HepG2 (cell line): Measurements from ENCODE around the gene TXLNA. TPM values are rescaled to one million over a fixed set of nuclear protein-coding genes. Genes with fewer than 3 reads are reported as not detected.

Experiments used
- ATAC-seq: fragments of 200-7000 bp; cut with Tn5 transposase; 3 replicates; pipeline ENCODE4 v1.9.1; 2020; ENCODE audit warnings: mild to moderate bottlenecking, moderate library complexity
- BruUV-seq: library from RNA; stranded (reverse); fragments of 400-500 nt; replicated peaks from 2 replicates; lab custom pipeline; 2021; lab: Mats Ljungman, UMichigan
- CTCF ChIA-PET: fragments of 300-600 bp; formaldehyde crosslinking; extraction: SDS; loops from one replicate; lab custom pipeline; 2021; ENCODE audit warnings: low total read pairs, inconsistent platforms, low intra/inter-chr PET ratio; lab: Yijun Ruan, JAX
- POLR2A ChIA-PET: fragments of 350-600 bp; sonication (Branson Sonifier 250); formaldehyde crosslinking; loops from one replicate; lab custom pipeline; 2020; ENCODE audit warnings: antibody characterized with exemption, inconsistent platforms; lab: Yijun Ruan, JAX
- DNase-seq: peaks from one replicate; pipeline ENCODE4 v3.0.0-alpha.2; 2015; ENCODE audit warnings: low spot score
- FAIRE-seq: peaks from 3 replicates; lab custom pipeline; 2011; peaks lifted over from hg19 to GRCh38; lab: Jason Lieb, UNC
- H2AFZ ChIP-seq: one replicate; pipeline ENCODE4 v1.6.1; 2011; ENCODE audit warnings: low read length, inconsistent platforms
- H3K27ac ChIP-seq: fragments of 300-600 bp; 3 replicates; pipeline ENCODE4 v1.8.0; 2011; ENCODE audit warnings: mixed run types, mild to moderate bottlenecking, mixed read lengths, low read length, inconsistent platforms; ENCODE audit not compliant: insufficient read depth; ENCODE audit errors: extremely low read length
- H3K27me3 ChIP-seq, 2 experiments: fragments of 200-600 bp in 1 of 2; 2 replicates in 1 of 2; 3 replicates in 1 of 2; pipeline versions ENCODE4 v1.6.0 to v1.8.0; 2011; ENCODE audit warnings: low read length in 2 of 2, mild to moderate bottlenecking in 2 of 2, moderate library complexity in 2 of 2, inconsistent platforms in 1 of 2; ENCODE audit not compliant: insufficient read depth in 2 of 2, control insufficient read depth in 1 of 2
- H3K36me3 ChIP-seq, 2 experiments: fragments of 200-600 bp in 1 of 2; replicated peaks in 1 of 2; 2 replicates in 1 of 2; 3 replicates in 1 of 2; pipeline versions ENCODE4 v1.5.1 to v1.8.0; 2011; ENCODE audit warnings: low read length in 2 of 2, inconsistent platforms in 1 of 2; ENCODE audit not compliant: insufficient read depth in 2 of 2, control insufficient read depth in 1 of 2
- H3K4me1 ChIP-seq: 2 replicates; pipeline ENCODE4 v1.5.1; 2012; ENCODE audit warnings: low read length, inconsistent platforms; ENCODE audit not compliant: insufficient read depth
- H3K4me2 ChIP-seq: 2 replicates; pipeline ENCODE4 v1.6.0; 2011; ENCODE audit warnings: low read depth, low read length, inconsistent platforms
- H3K4me3 ChIP-seq, 3 experiments: fragments of 200-600 bp in 1 of 3; sonication (generic), shearing (Covaris generic) in 1 of 3; replicated peaks in 1 of 3; 2 replicates each; pipeline ENCODE4 v1.5.1; 2011 to 2016; ENCODE audit warnings: low read length in 3 of 3, inconsistent platforms in 2 of 3, low read depth in 2 of 3, mild to moderate bottlenecking in 2 of 3, control low read depth in 1 of 3, mixed read lengths in 1 of 3; ENCODE audit not compliant: insufficient read depth in 1 of 3
- H3K79me2 ChIP-seq: one replicate; pipeline ENCODE4 v1.6.1; 2011; ENCODE audit warnings: low read length, inconsistent platforms; ENCODE audit not compliant: insufficient read depth
- H3K9ac ChIP-seq: 2 replicates; pipeline ENCODE4 v1.6.0; 2011; ENCODE audit warnings: mild to moderate bottlenecking, low read depth, low read length, inconsistent platforms; ENCODE audit not compliant: insufficient read depth
- H3K9me3 ChIP-seq: 2 replicates; pipeline ENCODE4 v1.5.1; 2012; ENCODE audit warnings: mild to moderate bottlenecking, low read length
- H4K20me1 ChIP-seq: 2 replicates; pipeline ENCODE4 v1.6.0; 2011; ENCODE audit warnings: inconsistent platforms, mild to moderate bottlenecking, low read length, moderate library complexity; ENCODE audit not compliant: insufficient read depth
- POLR2A ChIP-seq, 2 experiments: IDR thresholded peaks; 2 replicates each; pipeline ENCODE4 v1.6.1; 2011; ENCODE audit warnings: low read depth in 2 of 2, low read length in 2 of 2, mild to moderate bottlenecking in 1 of 2, moderate library complexity in 1 of 2; ENCODE audit not compliant: insufficient read depth in 1 of 2
- ZC3H13 ChIP-seq: sonication (generic); formaldehyde crosslinking; IDR thresholded peaks from 2 replicates; pipeline ENCODE4 v1.8.1; 2023; ENCODE audit warnings: mild to moderate bottlenecking, missing genetic modification reagents, moderate library complexity
- WGBS: methylation state at CpG from one replicate; pipeline ENCODE4 v1.1.6; 2017; ENCODE audit warnings: low lambda C conversion rate; 5-methylcytosine and 5-hydroxymethylcytosine counted together
- in situ Hi-C: cut with HindIII; loops from 2 replicates; pipeline ENCODE4 v1.10.0; 2017; ENCODE audit warnings: low pct_unique_long_range_greater_than_20kb; ENCODE audit not compliant: extremely low pct_ligation_motif_present
- intact Hi-C: fragments of 100-400 bp; cut with micrococcal nuclease; formaldehyde crosslinking; loops from one replicate; pipeline ENCODE4 v1.10.0; 2022; ENCODE audit not compliant: unreplicated experiment
- polyA plus RNA-seq, 8 experiments: library from polyadenylated mRNA; depleted of rRNA in 3 of 8; stranded (reverse) in 7 of 8; unstranded in 1 of 8; fragments of >200 nt; fragmentation: Illumina TruSeq in 4 of 8; extraction: Trizol in 4 of 8; gene quantifications; 2 replicates each; pipeline versions ENCODE4 v1.2.1 to v1.2.3, GENCODE V29; 2011 to 2016; ENCODE audit warnings: low read depth in 4 of 8, missing spikeins in 1 of 8, mixed read lengths in 1 of 8; ENCODE audit not compliant: insufficient read depth in 1 of 8
- total RNA-seq, 5 experiments: library from RNA; depleted of rRNA; stranded (reverse); fragments of >200 nt; fragmentation: Illumina TruSeq; extraction: Trizol; gene quantifications; 2 replicates each; pipeline ENCODE4 v1.2.3, GENCODE V29; 2016; ENCODE audit warnings: low read depth in 1 of 5
- TF ChIP-seq, protein P1 (sequence below): sonication (generic); formaldehyde crosslinking; IDR thresholded peaks from 2 replicates; pipeline ENCODE4 v1.4.0; 2020; ENCODE audit warnings: mild to moderate bottlenecking, missing genetic modification reagents
- TF ChIP-seq, protein P2 (sequence below): sonication (generic); formaldehyde crosslinking; IDR thresholded peaks from 2 replicates; pipeline ENCODE4 v1.9.0; 2021; ENCODE audit warnings: missing genetic modification reagents, borderline replicate concordance

Gene TXLNA
- total and polyA plus RNA-seq, 2 of the 13 experiments (the other 11 are each of a cell fraction or from before 2014, with no cell fraction given), result 29.6 to 67.8 TPM

DNA sequence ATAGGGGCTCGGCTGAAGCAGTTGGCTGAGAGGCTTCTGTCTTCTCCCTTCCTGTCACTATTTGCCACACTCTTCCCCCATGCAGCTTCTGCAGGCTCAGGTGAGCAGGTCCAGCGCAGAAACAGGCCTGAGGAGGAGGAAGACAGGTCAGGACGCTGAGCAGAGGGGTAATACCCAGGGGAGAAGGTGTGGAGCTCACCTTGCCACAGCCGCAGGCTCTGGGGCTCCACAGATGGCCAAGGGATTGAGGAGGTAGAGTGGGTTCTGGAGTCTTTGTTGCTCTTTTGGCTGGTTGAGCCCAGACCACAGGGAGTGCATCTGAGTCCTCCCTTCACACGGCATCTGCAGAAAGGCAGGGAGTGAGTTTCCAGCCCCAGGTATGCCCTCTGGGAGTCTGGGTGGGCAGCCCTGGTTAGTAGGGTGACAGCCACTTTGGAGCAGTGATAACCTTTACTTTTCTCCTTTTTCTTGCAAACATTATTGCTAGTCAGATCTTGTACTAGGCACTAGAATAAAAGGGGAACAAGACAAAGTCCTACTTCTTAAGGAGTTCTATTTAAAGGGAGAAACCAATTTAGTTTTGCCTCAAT is 52.5 kb downstream of the TXLNA start:
- CTCF ChIA-PET, result no interaction called here
- peaks cover 14% of the 10 kb centered on the region for H3K4me1 ChIP-seq
- BruUV-seq, result no TSS peak
- ATAC-seq (no peak), FAIRE-seq (no peak), DNase-seq (no peak)
- no peaks in the 10 kb centered on the region for H4K20me1 ChIP-seq
- in situ Hi-C loops, result no loop called here
- no peak overlapping the region for H3K27ac ChIP-seq
- no peak overlapping the region for H3K4me3 ChIP-seq
- H3K79me2 ChIP-seq, result no peaks in the 10 kb centered on the region
- intact Hi-C loops, result no loop called here
- H2AFZ ChIP-seq, result no peak overlapping the region
- H3K36me3 ChIP-seq, result peaks cover 18 to 34% of the 10 kb centered on the region in 2 experiments
- TF ChIP-seq, protein P1, sequence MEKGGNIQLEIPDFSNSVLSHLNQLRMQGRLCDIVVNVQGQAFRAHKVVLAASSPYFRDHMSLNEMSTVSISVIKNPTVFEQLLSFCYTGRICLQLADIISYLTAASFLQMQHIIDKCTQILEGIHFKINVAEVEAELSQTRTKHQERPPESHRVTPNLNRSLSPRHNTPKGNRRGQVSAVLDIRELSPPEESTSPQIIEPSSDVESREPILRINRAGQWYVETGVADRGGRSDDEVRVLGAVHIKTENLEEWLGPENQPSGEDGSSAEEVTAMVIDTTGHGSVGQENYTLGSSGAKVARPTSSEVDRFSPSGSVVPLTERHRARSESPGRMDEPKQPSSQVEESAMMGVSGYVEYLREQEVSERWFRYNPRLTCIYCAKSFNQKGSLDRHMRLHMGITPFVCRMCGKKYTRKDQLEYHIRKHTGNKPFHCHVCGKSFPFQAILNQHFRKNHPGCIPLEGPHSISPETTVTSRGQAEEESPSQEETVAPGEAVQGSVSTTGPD (CRISPR knock-in tag), result no peak
- TF ChIP-seq POLR2A (IDR thresholded peaks at IDR 0.05; ENCODE audit: insufficient read depth in 1 of 2, low read depth in 2 of 2, low read length in 2 of 2) (peak in 1 of 2 experiments; percentile 40; a peak in 1 of 4 replicates), ZC3H13 (CRISPR knock-in tag) (0 out of 2 replicates have a peak, but pooled peaks have one; percentile 35)
- TF ChIP-seq, protein P2, sequence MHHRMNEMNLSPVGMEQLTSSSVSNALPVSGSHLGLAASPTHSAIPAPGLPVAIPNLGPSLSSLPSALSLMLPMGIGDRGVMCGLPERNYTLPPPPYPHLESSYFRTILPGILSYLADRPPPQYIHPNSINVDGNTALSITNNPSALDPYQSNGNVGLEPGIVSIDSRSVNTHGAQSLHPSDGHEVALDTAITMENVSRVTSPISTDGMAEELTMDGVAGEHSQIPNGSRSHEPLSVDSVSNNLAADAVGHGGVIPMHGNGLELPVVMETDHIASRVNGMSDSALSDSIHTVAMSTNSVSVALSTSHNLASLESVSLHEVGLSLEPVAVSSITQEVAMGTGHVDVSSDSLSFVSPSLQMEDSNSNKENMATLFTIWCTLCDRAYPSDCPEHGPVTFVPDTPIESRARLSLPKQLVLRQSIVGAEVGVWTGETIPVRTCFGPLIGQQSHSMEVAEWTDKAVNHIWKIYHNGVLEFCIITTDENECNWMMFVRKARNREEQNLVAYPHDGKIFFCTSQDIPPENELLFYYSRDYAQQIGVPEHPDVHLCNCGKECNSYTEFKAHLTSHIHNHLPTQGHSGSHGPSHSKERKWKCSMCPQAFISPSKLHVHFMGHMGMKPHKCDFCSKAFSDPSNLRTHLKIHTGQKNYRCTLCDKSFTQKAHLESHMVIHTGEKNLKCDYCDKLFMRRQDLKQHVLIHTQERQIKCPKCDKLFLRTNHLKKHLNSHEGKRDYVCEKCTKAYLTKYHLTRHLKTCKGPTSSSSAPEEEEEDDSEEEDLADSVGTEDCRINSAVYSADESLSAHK (CRISPR knock-in tag), result no peak
- 98% methylated on average over 4 of the region's 5 CpGs for WGBS
- no peak overlapping the region for H3K9ac ChIP-seq
- POLR2A ChIA-PET, result interaction anchor here (0.6 to 2.6 kb wide), 3 partner anchors 10 to 159 kb away, joined by 3 to 8 read pairs (median 4); partner anchors contain the start of genes LCK and TMEM39B
- no peaks in the 10 kb centered on the region for H3K27me3 ChIP-seq
- no peak overlapping the region for H3K4me2 ChIP-seq
- no peaks in the 10 kb centered on the region for H3K9me3 ChIP-seq
